ENCODE results near the gene MVB12B.

MVB12B gene

GRCh38 chr9:126346031-126346430 lies 19.4 kb downstream of the MVB12B start:
- Histone ChIP-seq H3K36me3 (ENCODE audit: control insufficient read depth in 1 of 2, insufficient read depth in 2 of 2, low read length in 2 of 2) (peaks cover 12 to 18% of the 10 kb centered on the region in 2 experiments), H3K79me1 (ENCODE audit: low read length) (peaks cover 2% of the 10 kb centered on the region), H3K4me1 (ENCODE audit: control insufficient read depth in 1 of 2, insufficient read depth in 2 of 2, low read length in 2 of 2) (peaks cover 7 to 13% of the 10 kb centered on the region in 2 experiments), H3K23ac (ENCODE audit: low read length) (no peak overlapping the region), H3K27me3 (ENCODE audit: insufficient read depth, low read length) (no peaks in the 10 kb centered on the region), H3K14ac (ENCODE audit: low read length) (no peak overlapping the region), H3K9ac (ENCODE audit: low read length) (no peak overlapping the region), H2AK5ac (ENCODE audit: low read length) (no peak overlapping the region), H2AFZ (ENCODE audit: insufficient read depth, low read length, poor library complexity) (no peak overlapping the region), H3K4me3 (ENCODE audit: low read depth, low read length) (no peak overlapping the region), H3K79me2 (ENCODE audit: control insufficient read depth, insufficient read depth, low read length, poor library complexity) (no peaks in the 10 kb centered on the region), H3K4me2 (ENCODE audit: low read length) (no peak overlapping the region), H3K9me3 (ENCODE audit: insufficient read depth, low read depth, low read length) (no peaks in the 10 kb centered on the region), H4K12ac (ENCODE audit: low read depth, low read length) (no peak overlapping the region), H4K91ac (ENCODE audit: low read depth, low read length) (no peak overlapping the region), H3K18ac (ENCODE audit: low read length) (no peak overlapping the region), H2BK12ac (ENCODE audit: low read length) (no peak overlapping the region), H3K27ac (ENCODE audit: low read depth, low read length) (no peak overlapping the region), H2BK120ac (ENCODE audit: insufficient read depth, low read length, poor library complexity) (no peak overlapping the region), H4K8ac (ENCODE audit: low read depth, low read length) (no peak overlapping the region), H2BK5ac (ENCODE audit: low read depth, low read length, poor library complexity) (no peak overlapping the region), H3K4ac (ENCODE audit: low read depth, low read length) (no peak overlapping the region)
- WGBS (ENCODE audit: extremely low coverage, insufficient coverage, insufficient read length) = no CpG with 5 or more reads among the region's 9 CpGs
- no peak for DNase-seq

DNA sequence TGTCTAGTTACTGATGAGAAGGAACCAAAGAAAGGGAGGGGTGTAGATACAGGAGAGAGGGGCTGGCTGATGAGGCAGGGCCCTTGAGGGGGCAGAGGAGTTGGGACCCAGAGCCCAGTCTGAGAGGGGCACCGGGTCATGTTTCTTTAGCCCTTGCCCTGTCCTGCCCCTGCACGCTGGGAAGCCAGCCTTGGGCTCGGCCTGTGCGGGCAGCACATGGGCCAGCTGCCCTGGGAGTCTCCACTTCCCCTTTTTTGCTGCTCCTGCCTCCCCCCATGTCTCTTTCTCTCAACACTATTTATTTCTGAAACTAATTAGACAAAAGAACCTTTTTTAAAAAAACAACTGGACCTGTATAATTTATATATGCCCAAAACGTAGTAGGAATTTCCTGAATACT lies 20.5 kb downstream of the MVB12B start:
- Histone ChIP-seq H3K27me3 (ENCODE audit: insufficient read depth, low read length) (no peaks in the 10 kb centered on the region), H3K4me3 (ENCODE audit: low read depth, low read length) (no peak overlapping the region), H3K9me3 (ENCODE audit: insufficient read depth, low read depth, low read length) (no peaks in the 10 kb centered on the region), H3K23ac (ENCODE audit: low read length) (no peak overlapping the region), H2AK5ac (ENCODE audit: low read length) (no peak overlapping the region), H2BK5ac (ENCODE audit: low read depth, low read length, poor library complexity) (no peak overlapping the region), H2BK12ac (ENCODE audit: low read length) (no peak overlapping the region), H2AFZ (ENCODE audit: insufficient read depth, low read length, poor library complexity) (no peak overlapping the region), H4K8ac (ENCODE audit: low read depth, low read length) (no peak overlapping the region), H3K79me1 (ENCODE audit: low read length) (peaks cover 2% of the 10 kb centered on the region), H4K12ac (ENCODE audit: low read depth, low read length) (no peak overlapping the region), H3K4me2 (ENCODE audit: low read length) (no peak overlapping the region), H2BK120ac (ENCODE audit: insufficient read depth, low read length, poor library complexity) (no peak overlapping the region), H3K14ac (ENCODE audit: low read length) (no peak overlapping the region), H4K91ac (ENCODE audit: low read depth, low read length) (no peak overlapping the region), H3K9ac (ENCODE audit: low read length) (no peak overlapping the region), H3K36me3 (ENCODE audit: control insufficient read depth in 1 of 2, insufficient read depth in 2 of 2, low read length in 2 of 2) (peaks cover 9 to 13% of the 10 kb centered on the region in 2 experiments), H3K18ac (ENCODE audit: low read length) (no peak overlapping the region), H3K79me2 (ENCODE audit: control insufficient read depth, insufficient read depth, low read length, poor library complexity) (no peaks in the 10 kb centered on the region), H3K4ac (ENCODE audit: low read depth, low read length) (no peak overlapping the region), H3K27ac (ENCODE audit: low read depth, low read length) (no peak overlapping the region), H3K4me1 (ENCODE audit: control insufficient read depth in 1 of 2, insufficient read depth in 2 of 2, low read length in 2 of 2) (peaks cover 7 to 9% of the 10 kb centered on the region in 2 experiments)
- no peak for DNase-seq
- WGBS (ENCODE audit: extremely low coverage, insufficient coverage, insufficient read length) = no CpG with 5 or more reads among the region's 5 CpGs

DNA sequence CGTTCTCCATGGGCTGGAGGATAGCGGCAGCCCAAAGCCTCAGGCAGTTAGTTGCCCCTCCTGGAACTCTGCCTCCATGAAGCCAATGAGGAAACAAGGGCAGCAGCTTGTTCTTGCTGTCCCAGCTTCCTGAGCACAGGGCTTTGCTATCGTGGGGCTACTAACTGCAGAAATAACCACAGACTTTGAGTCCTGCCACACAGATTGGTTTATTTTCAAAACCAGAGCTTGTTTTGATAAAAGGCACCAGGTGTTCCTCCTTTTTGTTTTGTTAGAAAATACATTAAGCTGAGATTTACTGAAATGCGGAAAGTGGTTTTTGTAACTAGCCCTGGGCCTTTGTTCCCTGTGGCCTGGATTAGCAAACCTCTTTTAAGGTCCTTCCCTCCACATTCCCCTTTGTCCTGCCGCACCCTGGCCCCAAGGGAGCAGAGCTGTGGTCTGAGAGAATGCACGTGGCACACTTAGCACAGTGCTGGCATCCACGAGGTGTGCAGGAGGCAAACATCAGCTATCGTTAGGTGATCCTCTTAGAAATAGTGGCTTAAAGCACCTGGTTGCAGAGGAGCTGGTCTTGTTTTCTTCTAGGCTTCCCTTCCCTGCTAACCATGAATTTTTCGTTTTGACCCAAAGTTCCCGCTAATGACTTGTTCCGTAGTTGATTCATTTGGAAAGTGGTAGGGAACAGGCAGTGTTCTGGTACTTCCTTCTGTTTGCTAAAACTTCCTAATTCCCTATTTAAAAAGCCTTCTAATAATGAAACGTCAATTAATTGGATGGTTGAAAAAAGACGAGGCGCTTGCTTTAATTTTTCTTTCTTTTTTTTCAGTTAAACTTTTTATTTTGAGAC lies 21.5 kb downstream of the MVB12B start:
- H2BK12ac ChIP-seq (ENCODE audit: low read length) = no peak overlapping the region
- H3K23ac ChIP-seq (ENCODE audit: low read length) = no peak overlapping the region
- no peak overlapping the region for H4K8ac ChIP-seq (ENCODE audit: low read depth, low read length)
- no peak overlapping the region for H3K9ac ChIP-seq (ENCODE audit: low read length)
- H3K18ac ChIP-seq (ENCODE audit: low read length) = no peak overlapping the region
- peak overlapping the region; percentile 2 for H3K27ac ChIP-seq (ENCODE audit: low read depth, low read length)
- peak in 1 of 2 donors; percentile 37 for DNase-seq
- no peaks in the 10 kb centered on the region for H3K27me3 ChIP-seq (ENCODE audit: insufficient read depth, low read length)
- no peaks in the 10 kb centered on the region for H3K79me2 ChIP-seq (ENCODE audit: control insufficient read depth, insufficient read depth, low read length, poor library complexity)
- H3K4me2 ChIP-seq (ENCODE audit: low read length) = no peak overlapping the region
- peaks cover 2% of the 10 kb centered on the region for H3K79me1 ChIP-seq (ENCODE audit: low read length)
- no CpG with 5 or more reads among the region's 14 CpGs for WGBS (ENCODE audit: extremely low coverage, insufficient coverage, insufficient read length)
- no peak overlapping the region for H2BK5ac ChIP-seq (ENCODE audit: low read depth, low read length, poor library complexity)
- H4K12ac ChIP-seq (ENCODE audit: low read depth, low read length) = no peak overlapping the region
- H3K9me3 ChIP-seq (ENCODE audit: insufficient read depth, low read depth, low read length) = no peaks in the 10 kb centered on the region
- no peak overlapping the region for H3K4me3 ChIP-seq (ENCODE audit: low read depth, low read length)
- H3K4me1 ChIP-seq (ENCODE audit: control insufficient read depth in 1 of 2, insufficient read depth in 2 of 2, low read length in 2 of 2) = peaks cover 7 to 9% of the 10 kb centered on the region in 2 experiments
- H3K4ac ChIP-seq (ENCODE audit: low read depth, low read length) = no peak overlapping the region
- H2AFZ ChIP-seq (ENCODE audit: insufficient read depth, low read length, poor library complexity) = no peak overlapping the region
- H4K91ac ChIP-seq (ENCODE audit: low read depth, low read length) = no peak overlapping the region
- no peak overlapping the region for H2AK5ac ChIP-seq (ENCODE audit: low read length)
- H2BK120ac ChIP-seq (ENCODE audit: insufficient read depth, low read length, poor library complexity) = no peak overlapping the region
- H3K36me3 ChIP-seq (ENCODE audit: control insufficient read depth in 1 of 2, insufficient read depth in 2 of 2, low read length in 2 of 2) = peaks cover 7 to 10% of the 10 kb centered on the region in 2 experiments
- H3K14ac ChIP-seq (ENCODE audit: low read length) = no peak overlapping the region

- H4K91ac ChIP-seq (ENCODE audit: low read depth, low read length) = no peak overlapping the region
- no peak overlapping the region for H2AK5ac ChIP-seq (ENCODE audit: low read length)
- H2BK12ac ChIP-seq (ENCODE audit: low read length) = no peak overlapping the region
- H4K12ac ChIP-seq (ENCODE audit: low read depth, low read length) = no peak overlapping the region
- H2AFZ ChIP-seq (ENCODE audit: insufficient read depth, low read length, poor library complexity) = no peak overlapping the region
- peaks cover 7 to 9% of the 10 kb centered on the region in 2 experiments for H3K4me1 ChIP-seq (ENCODE audit: control insufficient read depth in 1 of 2, insufficient read depth in 2 of 2, low read length in 2 of 2)
- no peaks in the 10 kb centered on the region for H3K9me3 ChIP-seq (ENCODE audit: insufficient read depth, low read depth, low read length)
- no peak overlapping the region for H4K8ac ChIP-seq (ENCODE audit: low read depth, low read length)
- H3K23ac ChIP-seq (ENCODE audit: low read length) = no peak overlapping the region
- no peak overlapping the region for H3K18ac ChIP-seq (ENCODE audit: low read length)
- H3K4me3 ChIP-seq (ENCODE audit: low read depth, low read length) = no peak overlapping the region
- H3K4ac ChIP-seq (ENCODE audit: low read depth, low read length) = no peak overlapping the region
- no peaks in the 10 kb centered on the region for H3K27me3 ChIP-seq (ENCODE audit: insufficient read depth, low read length)
- no peak overlapping the region for H3K9ac ChIP-seq (ENCODE audit: low read length)
- no peak overlapping the region for H3K27ac ChIP-seq (ENCODE audit: low read depth, low read length)
- H3K36me3 ChIP-seq (ENCODE audit: control insufficient read depth in 1 of 2, insufficient read depth in 2 of 2, low read length in 2 of 2) = peaks cover 7 to 9% of the 10 kb centered on the region in 2 experiments
- H3K4me2 ChIP-seq (ENCODE audit: low read length) = no peak overlapping the region
- H3K14ac ChIP-seq (ENCODE audit: low read length) = no peak overlapping the region
- H2BK5ac ChIP-seq (ENCODE audit: low read depth, low read length, poor library complexity) = no peak overlapping the region
- peaks cover 2% of the 10 kb centered on the region for H3K79me1 ChIP-seq (ENCODE audit: low read length)
- no peaks in the 10 kb centered on the region for H3K79me2 ChIP-seq (ENCODE audit: control insufficient read depth, insufficient read depth, low read length, poor library complexity)
- WGBS (ENCODE audit: extremely low coverage, insufficient coverage, insufficient read length) = no CpG with 5 or more reads among the region's 7 CpGs
- H2BK120ac ChIP-seq (ENCODE audit: insufficient read depth, low read length, poor library complexity) = no peak overlapping the region
- DNase-seq = no peak
Measured at GRCh38 chr9:126348911-126349550, 22.4 kb downstream of the MVB12B start.
